Rectal smooth muscle tissue (tissue), 1 donor: Measurements from ENCODE around the gene GOLGA6D.
"Not testable (repeated sequence)": the region's sequence is repeated elsewhere in the genome, so short reads cannot be mapped to it uniquely, and the experiment has no call there.

Experiments
- H3K27ac ChIP-seq: one replicate; pipeline ENCODE4 v1.7.0; 2013; ENCODE audit warnings: low read depth, low read length, inconsistent platforms
- H3K27me3 ChIP-seq: one replicate; pipeline ENCODE4 v1.7.0; 2013; ENCODE audit warnings: low read length; ENCODE audit not compliant: control insufficient read depth, insufficient read depth
- H3K36me3 ChIP-seq: one replicate; pipeline ENCODE4 v1.7.0; 2013; ENCODE audit warnings: low read length; ENCODE audit not compliant: control insufficient read depth, insufficient read depth
- H3K4me1 ChIP-seq: one replicate; pipeline ENCODE4 v1.7.0; 2013; ENCODE audit warnings: low read length; ENCODE audit not compliant: control insufficient read depth, insufficient read depth
- H3K4me3 ChIP-seq: one replicate; pipeline ENCODE4 v1.7.0; 2013; ENCODE audit warnings: low read length
- H3K9ac ChIP-seq: one replicate; pipeline ENCODE4 v1.7.0; 2013; ENCODE audit warnings: low read length

GOLGA6D gene, protein sequence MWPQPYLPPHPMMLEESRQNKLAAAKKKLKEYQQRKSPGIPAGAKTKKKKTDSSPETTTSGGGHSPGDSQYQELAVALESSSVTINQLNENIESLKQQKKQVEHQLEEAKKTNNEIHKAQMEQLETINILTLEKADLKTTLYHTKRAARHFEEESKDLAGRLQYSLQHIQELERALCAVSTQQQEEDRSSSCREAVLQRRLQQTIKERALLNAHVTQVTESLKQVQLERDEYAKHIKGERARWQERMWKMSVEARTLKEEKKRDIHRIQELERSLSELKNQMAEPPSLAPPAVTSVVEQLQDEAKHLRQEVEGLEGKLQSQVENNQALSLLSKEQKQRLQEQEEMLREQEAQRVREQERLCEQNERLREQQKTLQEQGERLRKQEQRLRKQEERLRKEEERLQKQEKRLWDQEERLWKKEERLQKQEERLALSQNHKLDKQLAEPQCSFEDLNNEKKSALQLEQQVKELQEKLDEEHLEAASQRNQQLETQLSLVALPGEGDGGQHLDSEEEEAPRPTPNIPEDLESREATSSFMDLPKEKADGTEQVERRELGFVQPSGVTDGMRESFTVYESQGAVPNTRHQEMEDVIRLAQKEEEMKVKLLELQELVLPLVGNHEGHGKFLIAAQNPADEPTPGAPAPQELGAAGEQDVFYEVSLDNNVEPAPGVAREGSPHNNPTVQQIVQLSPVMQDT

GRCh38 chr15:75282572-75282971 lies at the start of gene GOLGA6D:
Gene GOLGA6D (plus strand): TSS chr15:75282835. CDS start chr15:75282876, 41 bp downstream.
- not testable (repeated sequence) for H3K4me1 ChIP-seq, H3K9ac ChIP-seq, H3K27ac ChIP-seq, H3K27me3 ChIP-seq, H3K36me3 ChIP-seq, H3K4me3 ChIP-seq

DNA sequence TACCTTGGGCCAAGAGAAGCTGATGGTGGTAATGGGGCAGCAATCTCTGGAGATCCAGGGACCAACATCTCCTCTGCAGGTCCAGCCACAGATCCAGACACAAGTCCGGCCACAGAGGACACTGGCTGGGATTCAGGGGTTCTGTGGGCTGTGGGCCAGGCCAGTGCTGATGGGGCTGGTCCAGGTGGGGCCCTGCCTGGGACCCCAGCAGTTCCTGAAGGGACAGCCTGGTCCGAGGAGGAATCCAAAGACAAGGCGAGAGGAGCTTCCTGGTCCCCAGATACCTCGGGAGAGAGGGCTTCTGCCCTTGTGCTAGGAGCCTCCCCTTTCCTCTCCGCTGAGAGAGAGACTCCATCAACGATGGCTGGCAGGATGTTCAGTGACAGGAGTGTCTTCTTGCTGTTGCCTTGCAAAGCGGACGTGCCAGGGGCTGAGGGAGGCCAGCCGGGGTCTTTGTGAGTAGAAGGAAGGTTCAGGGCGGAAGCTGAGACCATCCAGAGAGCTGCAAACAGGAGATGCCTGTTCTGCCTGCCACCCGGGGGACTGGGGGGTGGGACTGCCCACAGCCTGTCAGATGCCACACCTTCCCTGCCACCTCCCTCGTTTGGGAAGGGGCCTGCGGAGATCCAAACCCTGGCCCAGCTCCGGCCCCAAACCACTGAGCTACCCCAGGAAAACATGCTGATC lies 49.0 kb upstream of the GOLGA6D start:
- no peak overlapping the region for H3K9ac ChIP-seq
- H3K4me1 ChIP-seq: no peaks in the 10 kb centered on the region
- H3K4me3 ChIP-seq: no peak overlapping the region
- no peak overlapping the region for H3K27ac ChIP-seq
- no peaks in the 10 kb centered on the region for H3K36me3 ChIP-seq
- H3K27me3 ChIP-seq: no peaks in the 10 kb centered on the region

- Histone ChIP-seq H3K27me3 (no peaks in the 10 kb centered on the region), H3K9ac (no peak overlapping the region), H3K36me3 (no peaks in the 10 kb centered on the region), H3K4me1 (no peaks in the 10 kb centered on the region), H3K4me3 (no peak overlapping the region), H3K27ac (no peak overlapping the region)
Observed at GRCh38 chr15:75234191-75234810, 48.3 kb upstream of the GOLGA6D start.

GRCh38 chr15:75235051-75235673 lies 47.5 kb upstream of the GOLGA6D start:
- Histone ChIP-seq H3K36me3 (no peaks in the 10 kb centered on the region), H3K27ac (no peak overlapping the region), H3K27me3 (no peaks in the 10 kb centered on the region), H3K4me1 (no peaks in the 10 kb centered on the region), H3K9ac (no peak overlapping the region), H3K4me3 (no peak overlapping the region)

- H3K36me3 ChIP-seq: no peaks in the 10 kb centered on the region
- H3K4me3 ChIP-seq: no peak overlapping the region
- H3K4me1 ChIP-seq: no peaks in the 10 kb centered on the region
- H3K27me3 ChIP-seq: no peaks in the 10 kb centered on the region
- no peak overlapping the region for H3K27ac ChIP-seq
- H3K9ac ChIP-seq: no peak overlapping the region
Observed at GRCh38 chr15:75235760-75236729, 46.6 kb upstream of the GOLGA6D start.

- no peaks in the 10 kb centered on the region for H3K36me3 ChIP-seq
- no peaks in the 10 kb centered on the region for H3K27me3 ChIP-seq
- H3K9ac ChIP-seq: no peak overlapping the region
Observed at GRCh38 chr15:75237316-75237982, 45.2 kb upstream of the GOLGA6D start.

DNA sequence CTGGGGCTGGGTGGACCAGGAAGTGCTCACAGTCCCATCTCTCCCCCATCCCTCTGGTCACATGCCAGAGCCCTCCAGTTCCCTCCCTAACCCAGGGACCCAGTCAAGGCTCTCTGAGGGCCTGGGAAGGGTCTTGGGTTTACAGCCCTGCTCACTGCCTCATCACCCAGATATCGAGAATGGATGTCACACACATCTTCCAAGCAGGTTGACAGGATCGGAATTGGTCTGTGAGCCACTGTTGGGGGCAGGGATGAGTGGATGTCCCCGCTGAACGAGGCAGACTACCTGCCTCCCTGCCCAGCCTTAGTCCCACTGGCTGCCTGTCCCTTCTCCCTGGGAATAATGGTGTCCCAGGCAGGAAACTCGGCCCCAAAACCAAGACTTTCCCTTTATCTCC lies 44.5 kb upstream of the GOLGA6D start:
- H3K27ac ChIP-seq: no peak overlapping the region
- no peaks in the 10 kb centered on the region for H3K4me1 ChIP-seq
- no peaks in the 10 kb centered on the region for H3K36me3 ChIP-seq
- no peak overlapping the region for H3K9ac ChIP-seq
- no peak overlapping the region for H3K4me3 ChIP-seq
- H3K27me3 ChIP-seq: no peaks in the 10 kb centered on the region

More at GRCh38 chr15:75237316-75237982, 45.2 kb upstream of the GOLGA6D start:
- Histone ChIP-seq H3K4me1 (no peaks in the 10 kb centered on the region), H3K27ac (no peak overlapping the region), H3K4me3 (no peak overlapping the region)

- not testable (repeated sequence) for H3K27ac ChIP-seq, H3K4me1 ChIP-seq, H3K27me3 ChIP-seq, H3K36me3 ChIP-seq, H3K4me3 ChIP-seq, H3K9ac ChIP-seq
Observed at GRCh38 chr15:75245741-75246140, 36.9 kb upstream of the GOLGA6D start.

DNA sequence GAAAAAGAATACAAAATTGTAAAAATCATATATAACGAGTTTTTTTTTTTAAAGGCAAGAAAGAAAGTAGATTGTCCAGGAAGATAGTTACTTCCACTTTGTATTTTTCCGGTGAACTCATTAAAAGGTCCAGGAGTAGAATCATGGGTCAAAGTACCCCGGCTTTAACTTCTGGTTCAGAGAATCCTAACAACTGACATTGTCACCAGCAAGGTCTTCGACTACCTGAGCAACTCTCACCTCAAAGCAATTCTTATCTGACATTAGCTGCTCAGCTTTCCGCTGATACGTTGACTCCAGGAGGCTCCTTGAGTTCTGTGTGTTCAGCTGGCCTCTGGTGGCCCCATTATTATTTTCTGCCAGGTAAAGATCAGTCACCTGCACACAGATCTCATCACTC lies 33.6 kb upstream of the GOLGA6D start:
- not testable (repeated sequence) for H3K27me3 ChIP-seq, H3K4me1 ChIP-seq, H3K4me3 ChIP-seq, H3K9ac ChIP-seq, H3K36me3 ChIP-seq, H3K27ac ChIP-seq

- H3K4me1 ChIP-seq: no peaks in the 10 kb centered on the region
- no peaks in the 10 kb centered on the region for H3K36me3 ChIP-seq
- H3K9ac ChIP-seq: no peak overlapping the region
- H3K27ac ChIP-seq: no peak overlapping the region
- H3K4me3 ChIP-seq: no peak overlapping the region
- H3K27me3 ChIP-seq: no peaks in the 10 kb centered on the region
Observed at GRCh38 chr15:75249726-75250125, 32.9 kb upstream of the GOLGA6D start.

DNA sequence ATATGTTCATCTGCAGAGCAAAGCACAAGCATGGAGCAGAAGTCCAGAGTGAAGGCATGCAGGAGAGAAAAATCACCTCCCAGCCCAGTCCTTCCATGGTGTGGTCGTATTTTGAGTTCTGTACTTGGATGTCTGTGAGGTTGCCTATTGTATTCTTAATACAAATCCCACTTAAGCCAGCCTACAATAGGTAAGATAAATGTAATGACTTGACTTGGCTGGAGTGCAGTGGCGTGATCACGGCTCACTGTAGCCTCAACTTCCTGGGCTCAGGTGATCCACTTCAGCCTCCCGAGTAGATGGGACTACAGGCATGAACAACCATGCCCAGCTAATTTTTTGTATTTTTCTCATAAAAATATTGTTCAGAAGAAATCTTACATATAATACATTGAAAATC lies 31.3 kb upstream of the GOLGA6D start:
- H3K27ac ChIP-seq, H3K36me3 ChIP-seq, H3K4me3 ChIP-seq, H3K4me1 ChIP-seq, H3K9ac ChIP-seq, H3K27me3 ChIP-seq: not testable (repeated sequence)
